Stomach (tissue), 4 donors: ENCODE results near the gene PDCL2.

ENCODE experiments used
- CTCF ChIP-seq, 7 experiments: fragments of 450-650 bp in 4 of 7; fragments of 200-600 bp in 3 of 7; sonication (generic) in 3 of 7; IDR thresholded peaks; one replicate each; pipeline ENCODE4 v1.5.1; 2016 to 2019; ENCODE audit warnings: antibody characterized with exemption in 7 of 7, control low read depth in 2 of 7, mild to moderate bottlenecking in 1 of 7
- EP300 ChIP-seq: sonication (generic); formaldehyde crosslinking; IDR thresholded peaks from one replicate; pipeline ENCODE4 v1.6.1; 2017; ENCODE audit warnings: antibody characterized with exemption
- POLR2A ChIP-seq, 4 donors: fragments of 450-650 bp; IDR thresholded peaks; one replicate each; pipeline ENCODE4 v1.6.1; 2016; ENCODE audit warnings: antibody characterized with exemption in 4 of 4, control low read depth in 2 of 4, mild to moderate bottlenecking in 1 of 4, moderate library complexity in 1 of 4
- POLR2AphosphoS5 ChIP-seq, 3 donors: sonication (generic); formaldehyde crosslinking; IDR thresholded peaks; one replicate each; pipeline ENCODE4 v1.6.1; 2016; ENCODE audit warnings: antibody characterized with exemption in 3 of 3

GRCh38 chr4:55518442-55518841, 73.6 kb downstream of the PDCL2 start:
- TF ChIP-seq CTCF (IDR thresholded peaks at IDR 0.05) (no peak), POLR2A (IDR thresholded peaks at IDR 0.05) (no peak), EP300 (no peak), POLR2AphosphoS5 (IDR thresholded peaks at IDR 0.05) (no peak)
